Measurements from ENCODE around the gene TDRD7. TPM values are rescaled to one million over a fixed set of nuclear protein-coding genes. Genes with fewer than 3 reads are reported as not detected.

The TDRD7 gene
- total and polyA plus RNA-seq, 9 donors = 7.4 to 15.6 (median 9.8) TPM

- no peaks in the 10 kb centered on the region for H3K9me3 ChIP-seq
- no peak for DNase-seq
- 86 to 89% (median 88%) methylated on average over 4 of the region's 4 CpGs for WGBS, 3 donors
- no peak overlapping the region for H3K27ac ChIP-seq
- no peak for TF ChIP-seq CTCF (IDR thresholded peaks at IDR 0.05)
- no peak for TF ChIP-seq EP300 (IDR thresholded peaks at IDR 0.05)
- no peak for TF ChIP-seq POLR2A (IDR thresholded peaks at IDR 0.05)
- no peaks in the 10 kb centered on the region for H3K36me3 ChIP-seq
- no peaks in the 10 kb centered on the region for H3K27me3 ChIP-seq
- H3K4me3 ChIP-seq = no peak overlapping the region
- H3K4me1 ChIP-seq (ENCODE audit: insufficient read depth) = no peaks in the 10 kb centered on the region
- intact Hi-C loops (cut with DNase I) = no loop called here
Observed at GRCh38 chr9:97427885-97428284, 16.0 kb downstream of the TDRD7 start.

- no peak overlapping the region for H3K27ac ChIP-seq
- H3K27me3 ChIP-seq = no peaks in the 10 kb centered on the region
- DNase-seq = no peak
- intact Hi-C loops (cut with DNase I) = no loop called here
- 94 to 96% (median 95%) methylated on average over 7 of the region's 7 CpGs for WGBS, 3 donors
- no peaks in the 10 kb centered on the region for H3K36me3 ChIP-seq
- H3K9me3 ChIP-seq = no peaks in the 10 kb centered on the region
- no peaks in the 10 kb centered on the region for H3K4me1 ChIP-seq (ENCODE audit: insufficient read depth)
- no peak overlapping the region for H3K4me3 ChIP-seq
- no peak for TF ChIP-seq POLR2A (IDR thresholded peaks at IDR 0.05)
- TF ChIP-seq CTCF (IDR thresholded peaks at IDR 0.05) = no peak
- TF ChIP-seq EP300 (IDR thresholded peaks at IDR 0.05) = no peak
Observed at GRCh38 chr9:97430316-97431043, 18.6 kb downstream of the TDRD7 start.

GRCh38 chr9:97431044-97431441 is 19.1 kb downstream of the TDRD7 start:
- no peak for TF ChIP-seq POLR2A (IDR thresholded peaks at IDR 0.05)
- no peak for TF ChIP-seq CTCF (IDR thresholded peaks at IDR 0.05)
- no peak for TF ChIP-seq EP300 (IDR thresholded peaks at IDR 0.05)
- WGBS, 3 donors = 96 to 97% (median 97%) methylated on average over 3 of the region's 3 CpGs
- no peaks in the 10 kb centered on the region for H3K9me3 ChIP-seq
- H3K36me3 ChIP-seq = no peaks in the 10 kb centered on the region
- no peak overlapping the region for H3K27ac ChIP-seq
- no peak for DNase-seq
- intact Hi-C loops (cut with DNase I) = no loop called here
- H3K4me3 ChIP-seq = no peak overlapping the region
- H3K4me1 ChIP-seq (ENCODE audit: insufficient read depth) = no peaks in the 10 kb centered on the region
- H3K27me3 ChIP-seq = no peaks in the 10 kb centered on the region

- DNase-seq = no peak
- intact Hi-C loops (cut with DNase I) = no loop called here
- Histone ChIP-seq H3K4me3 (no peak overlapping the region), H3K4me1 (ENCODE audit: insufficient read depth) (no peaks in the 10 kb centered on the region), H3K27ac (no peak overlapping the region), H3K36me3 (no peaks in the 10 kb centered on the region), H3K27me3 (no peaks in the 10 kb centered on the region), H3K9me3 (no peaks in the 10 kb centered on the region)
- 84 to 88% (median 85%) methylated on average over 5 of the region's 5 CpGs for WGBS, 3 donors
- no peak for TF ChIP-seq POLR2A (IDR thresholded peaks at IDR 0.05)
- no peak for TF ChIP-seq CTCF (IDR thresholded peaks at IDR 0.05)
- no peak for TF ChIP-seq EP300 (IDR thresholded peaks at IDR 0.05)
Observed at GRCh38 chr9:97431549-97432143, 19.8 kb downstream of the TDRD7 start.
